ENCODE results near the gene SHC3.

Gene SHC3

GRCh38 chr9:88975966-88976889 is 202.4 kb downstream of the SHC3 start:
- DNase-seq, result no peak

GRCh38 chr9:88974641-88975040 is 204.0 kb downstream of the SHC3 start:
- DNase-seq, result no peak

GRCh38 chr9:88973281-88974045 is 205.2 kb downstream of the SHC3 start:
- no peak for DNase-seq

- DNase-seq, result no peak
These were observed 206.2 kb downstream of the SHC3 start for GRCh38 chr9:88972401-88972800.

- no peak for DNase-seq
These were observed 207.3 kb downstream of the SHC3 start for GRCh38 chr9:88971131-88971960.

- no peak for DNase-seq
These were observed 208.8 kb downstream of the SHC3 start for GRCh38 chr9:88969646-88970373.

- DNase-seq, result no peak
These were observed 209.8 kb downstream of the SHC3 start for GRCh38 chr9:88968799-88969198.

GRCh38 chr9:88966894-88967676 is 211.5 kb downstream of the SHC3 start:
- no peak for DNase-seq

- DNase-seq, result no peak
These were observed 213.1 kb downstream of the SHC3 start for GRCh38 chr9:88965473-88965872.

GRCh38 chr9:88960632-88961031 is 218.0 kb downstream of the SHC3 start:
- no peak for DNase-seq

GRCh38 chr9:88959727-88960469 is 218.7 kb downstream of the SHC3 start:
- no peak for DNase-seq

GRCh38 chr9:88957526-88957925 is 221.1 kb downstream of the SHC3 start:
- no peak for DNase-seq
